B cell (primary cell): Measurements from ENCODE around the gene IQCK. TPM values are rescaled to one million over a fixed set of nuclear protein-coding genes. Genes with fewer than 3 reads are reported as not detected.

ENCODE experiments used
- ATAC-seq: fragments of 200-7000 bp; cut with Tn5 transposase; one replicate; pipeline ENCODE4 v1.10.0; 2021; ENCODE audit warnings: low read depth, mild to moderate bottlenecking, moderate number of reproducible peaks, moderate library complexity
- CTCF ChIA-PET: fragments of 350-600 bp; sonication (Branson Sonifier 250); formaldehyde crosslinking; loops from one replicate; lab custom pipeline; 2021; ENCODE audit warnings: antibody characterized with exemption, inconsistent platforms; lab: Charles Lee
- POLR2A ChIA-PET: fragments of 350-600 bp; sonication (Branson Sonifier 250); formaldehyde crosslinking; loops from one replicate; lab custom pipeline; 2021; ENCODE audit warnings: antibody characterized with exemption; lab: Charles Lee
- DNase-seq: peaks from one replicate; pipeline ENCODE4 v3.0.0; 2013
- H2AFZ ChIP-seq: 2 replicates; pipeline ENCODE4 v1.6.1; 2012; ENCODE audit warnings: mild to moderate bottlenecking, low read depth, low read length; ENCODE audit not compliant: insufficient read depth, poor library complexity, severe bottlenecking
- H3K27ac ChIP-seq, 2 donors: 1 replicate in 1 of 2; 2 replicates in 1 of 2; pipeline ENCODE4 v1.5.1; 2012 to 2013; ENCODE audit warnings: low read length in 2 of 2, mild to moderate bottlenecking in 2 of 2, moderate library complexity in 1 of 2
- H3K27me3 ChIP-seq, 4 experiments: fragments of 200-600 bp in 1 of 4; sonication (generic) in 1 of 4; replicated peaks in 1 of 4; 1 replicate in 2 of 4; 2 replicates in 2 of 4; pipeline versions ENCODE4 v1.6.1 to v1.7.0; 2013 to 2016; ENCODE audit warnings: low read length in 3 of 4, mild to moderate bottlenecking in 2 of 4, mixed read lengths in 1 of 4, moderate library complexity in 1 of 4; ENCODE audit not compliant: insufficient read depth in 4 of 4, control insufficient read depth in 3 of 4; ENCODE audit errors: control extremely low read depth in 1 of 4
- H3K36me3 ChIP-seq, 2 experiments: replicated peaks in 1 of 2; 1 replicate in 1 of 2; 2 replicates in 1 of 2; pipeline versions ENCODE4 v1.6.1 to v1.7.1; 2013; ENCODE audit warnings: low read length in 1 of 2; ENCODE audit not compliant: insufficient read depth in 2 of 2, control insufficient read depth in 1 of 2; ENCODE audit errors: control extremely low read depth in 1 of 2, extremely low read depth in 1 of 2
- H3K4me1 ChIP-seq, 2 donors: fragments of 200-600 bp in 1 of 2; sonication (generic) in 1 of 2; 1 replicate in 1 of 2; 2 replicates in 1 of 2; pipeline versions ENCODE4 v1.5.1 to v1.6.1; 2013 to 2017; ENCODE audit warnings: low read length in 2 of 2; ENCODE audit not compliant: control insufficient read depth in 2 of 2, insufficient read depth in 2 of 2
- H3K4me2 ChIP-seq: replicated peaks from 2 replicates; pipeline ENCODE3; 2012; ENCODE audit warnings: mild to moderate bottlenecking, low read depth, low read length; ENCODE audit not compliant: poor library complexity, severe bottlenecking
- H3K4me3 ChIP-seq, 5 experiments: fragments of 200-600 bp in 1 of 5; sonication (generic) in 1 of 5; 1 replicate in 3 of 5; 2 replicates in 2 of 5; pipeline versions ENCODE4 v1.5.1 to v1.7.0; 2011 to 2016; ENCODE audit warnings: low read length in 4 of 5, mild to moderate bottlenecking in 4 of 5, low read depth in 2 of 5, control low read depth in 1 of 5, moderate library complexity in 1 of 5; ENCODE audit not compliant: insufficient read depth in 1 of 5; ENCODE audit errors: control extremely low read depth in 1 of 5, extremely low read depth in 1 of 5
- H3K79me2 ChIP-seq: fragments of 200-600 bp; sonication (generic); one replicate; pipeline ENCODE4 v1.6.0; 2016; ENCODE audit warnings: low read length; ENCODE audit not compliant: control insufficient read depth, insufficient read depth
- H3K9ac ChIP-seq: fragments of 200-600 bp; sonication (generic); 2 replicates; pipeline ENCODE4 v1.6.1; 2017; ENCODE audit warnings: mild to moderate bottlenecking, low read length, moderate library complexity
- H3K9me3 ChIP-seq, 3 donors: one replicate each; pipeline versions ENCODE4 v1.6.1 to v1.7.1; 2013; ENCODE audit warnings: low read length in 2 of 3; ENCODE audit not compliant: control insufficient read depth in 2 of 3, insufficient read depth in 1 of 3; ENCODE audit errors: control extremely low read depth in 1 of 3
- H4K20me1 ChIP-seq: 2 replicates; pipeline ENCODE4 v1.6.0; 2012; ENCODE audit warnings: mild to moderate bottlenecking, low read length; ENCODE audit not compliant: insufficient read depth, control insufficient read depth, poor library complexity, severe bottlenecking
- H3K27ac Mint-ChIP-seq: one replicate; pipeline ENCODE4 v1.8.0; 2021; ENCODE audit warnings: mixed read lengths
- H3K27me3 Mint-ChIP-seq: one replicate; pipeline ENCODE4 v1.8.0; 2021; ENCODE audit warnings: mixed read lengths
- H3K4me1 Mint-ChIP-seq: one replicate; pipeline ENCODE4 v1.8.0; 2021; ENCODE audit warnings: mixed read lengths
- H3K4me3 Mint-ChIP-seq: one replicate; pipeline ENCODE4 v1.8.0; 2021; ENCODE audit warnings: mixed read lengths
- H3K9me3 Mint-ChIP-seq: one replicate; pipeline ENCODE4 v1.8.0; 2022; ENCODE audit warnings: mixed read lengths; ENCODE audit not compliant: insufficient read depth
- CTCF ChIP-seq: fragments of 200-600 bp; IDR thresholded peaks from one replicate; pipeline ENCODE4 v1.8.0; 2022; ENCODE audit warnings: antibody characterized with exemption, mild to moderate bottlenecking
- EZH2 ChIP-seq: IDR thresholded peaks from 2 replicates; pipeline ENCODE4 v1.6.1; 2012; ENCODE audit warnings: borderline replicate concordance, low read depth, mild to moderate bottlenecking, moderate library complexity, low read length; ENCODE audit not compliant: insufficient read depth, poor library complexity, severe bottlenecking
- WGBS: methylation state at CpG from one replicate; pipeline ENCODE4 v1.1.5; 2013; ENCODE audit warnings: missing lambda C conversion rate; ENCODE audit not compliant: insufficient coverage; 5-methylcytosine and 5-hydroxymethylcytosine counted together
- intact Hi-C: fragments of 100-400 bp; cut with micrococcal nuclease; formaldehyde crosslinking; loops from one replicate; pipeline ENCODE4 v1.10.0; 2022
- polyA plus RNA-seq: library from polyadenylated mRNA; depleted of rRNA; stranded (reverse); fragments of >200 nt; gene quantifications from 2 replicates; pipeline ENCODE4 v1.2.3, GENCODE V29; 2012
- total RNA-seq, 2 donors: library from RNA; stranded (reverse); fragments of 120-200 nt in 1 of 2; gene quantifications; 1 replicate in 1 of 2; 2 replicates in 1 of 2; pipeline versions ENCODE4 v1.2.3 to v1.2.4, GENCODE V29; 2013 to 2022

IQCK gene
- total and polyA plus RNA-seq, 2 donors (not counting 1 experiment from before 2014, with no cell fraction given) = 1.00 to 3.0 TPM

- no peak overlapping the region for H3K9ac ChIP-seq
- Mint-ChIP-seq H3K4me3 (no peak overlapping the region), H3K27ac (no peak overlapping the region), H3K4me1 (peaks cover 13% of the 10 kb centered on the region), H3K9me3 (no peaks in the 10 kb centered on the region), H3K27me3 (no peaks in the 10 kb centered on the region)
- H3K36me3 ChIP-seq = peaks cover 0 to 44% of the 10 kb centered on the region in 2 experiments
- no peak for TF ChIP-seq EZH2
- TF ChIP-seq CTCF = no peak
- H3K79me2 ChIP-seq = peaks cover 38% of the 10 kb centered on the region
- peaks cover 12% of the 10 kb centered on the region for H4K20me1 ChIP-seq
- H3K4me2 ChIP-seq = no peak overlapping the region
- DNase-seq (no peak), ATAC-seq (no peak)
- ChIA-PET CTCF (no interaction called here), POLR2A (no interaction called here)
- intact Hi-C loops = no loop called here
- H2AFZ ChIP-seq = no peak overlapping the region
- no peaks in the 10 kb centered on the region for H3K9me3 ChIP-seq
- peaks cover 8% of the 10 kb centered on the region in 2 donors for H3K4me1 ChIP-seq
- WGBS = 97% methylated on average over 9 of the region's 11 CpGs
- H3K4me3 ChIP-seq = no peak overlapping the region
- H3K27ac ChIP-seq = no peak overlapping the region
- no peaks in the 10 kb centered on the region for H3K27me3 ChIP-seq
Measured at GRCh38 chr16:19712418-19713058, 5.5 kb upstream of the IQCK start.

GRCh38 chr16:19713697-19714096 lies 4.4 kb upstream of the IQCK start:
- Histone ChIP-seq H3K27ac (no peak overlapping the region), H3K9me3 (no peaks in the 10 kb centered on the region), H3K79me2 (peaks cover 42% of the 10 kb centered on the region), H3K4me1 (peaks cover 8 to 9% of the 10 kb centered on the region in 2 donors), H3K4me3 (no peak overlapping the region), H2AFZ (no peak overlapping the region), H3K9ac (no peak overlapping the region), H4K20me1 (peaks cover 12% of the 10 kb centered on the region), H3K36me3 (peaks cover 0 to 40% of the 10 kb centered on the region in 2 experiments), H3K27me3 (no peaks in the 10 kb centered on the region), H3K4me2 (no peak overlapping the region)
- Mint-ChIP-seq H3K27ac (no peak overlapping the region), H3K4me3 (no peak overlapping the region), H3K4me1 (peaks cover 16% of the 10 kb centered on the region), H3K27me3 (no peaks in the 10 kb centered on the region), H3K9me3 (no peaks in the 10 kb centered on the region)
- no peak for DNase-seq
- 91% methylated on average over 5 of the region's 6 CpGs for WGBS
- ChIA-PET CTCF (no interaction called here), POLR2A (no interaction called here)
- no peak for ATAC-seq
- TF ChIP-seq EZH2 = no peak
- TF ChIP-seq CTCF = no peak
- intact Hi-C loops = no loop called here
